GM18907 (cell line): Measurements from ENCODE around the gene EIF3CL.
"Not testable (repeated sequence)": the region's sequence is repeated elsewhere in the genome, so short reads cannot be mapped to it uniquely, and the experiment has no call there.

Experiments used
- ATAC-seq: cut with Tn5 transposase; IDR thresholded peaks from one replicate; pipeline ENCODE4 v1.9.1; 2021; ENCODE audit warnings: mild to moderate bottlenecking, moderate library complexity; ENCODE audit not compliant: unreplicated experiment

EIF3CL gene, protein sequence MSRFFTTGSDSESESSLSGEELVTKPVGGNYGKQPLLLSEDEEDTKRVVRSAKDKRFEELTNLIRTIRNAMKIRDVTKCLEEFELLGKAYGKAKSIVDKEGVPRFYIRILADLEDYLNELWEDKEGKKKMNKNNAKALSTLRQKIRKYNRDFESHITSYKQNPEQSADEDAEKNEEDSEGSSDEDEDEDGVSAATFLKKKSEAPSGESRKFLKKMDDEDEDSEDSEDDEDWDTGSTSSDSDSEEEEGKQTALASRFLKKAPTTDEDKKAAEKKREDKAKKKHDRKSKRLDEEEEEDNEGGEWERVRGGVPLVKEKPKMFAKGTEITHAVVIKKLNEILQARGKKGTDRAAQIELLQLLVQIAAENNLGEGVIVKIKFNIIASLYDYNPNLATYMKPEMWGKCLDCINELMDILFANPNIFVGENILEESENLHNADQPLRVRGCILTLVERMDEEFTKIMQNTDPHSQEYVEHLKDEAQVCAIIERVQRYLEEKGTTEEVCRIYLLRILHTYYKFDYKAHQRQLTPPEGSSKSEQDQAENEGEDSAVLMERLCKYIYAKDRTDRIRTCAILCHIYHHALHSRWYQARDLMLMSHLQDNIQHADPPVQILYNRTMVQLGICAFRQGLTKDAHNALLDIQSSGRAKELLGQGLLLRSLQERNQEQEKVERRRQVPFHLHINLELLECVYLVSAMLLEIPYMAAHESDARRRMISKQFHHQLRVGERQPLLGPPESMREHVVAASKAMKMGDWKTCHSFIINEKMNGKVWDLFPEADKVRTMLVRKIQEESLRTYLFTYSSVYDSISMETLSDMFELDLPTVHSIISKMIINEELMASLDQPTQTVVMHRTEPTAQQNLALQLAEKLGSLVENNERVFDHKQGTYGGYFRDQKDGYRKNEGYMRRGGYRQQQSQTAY

DNA sequence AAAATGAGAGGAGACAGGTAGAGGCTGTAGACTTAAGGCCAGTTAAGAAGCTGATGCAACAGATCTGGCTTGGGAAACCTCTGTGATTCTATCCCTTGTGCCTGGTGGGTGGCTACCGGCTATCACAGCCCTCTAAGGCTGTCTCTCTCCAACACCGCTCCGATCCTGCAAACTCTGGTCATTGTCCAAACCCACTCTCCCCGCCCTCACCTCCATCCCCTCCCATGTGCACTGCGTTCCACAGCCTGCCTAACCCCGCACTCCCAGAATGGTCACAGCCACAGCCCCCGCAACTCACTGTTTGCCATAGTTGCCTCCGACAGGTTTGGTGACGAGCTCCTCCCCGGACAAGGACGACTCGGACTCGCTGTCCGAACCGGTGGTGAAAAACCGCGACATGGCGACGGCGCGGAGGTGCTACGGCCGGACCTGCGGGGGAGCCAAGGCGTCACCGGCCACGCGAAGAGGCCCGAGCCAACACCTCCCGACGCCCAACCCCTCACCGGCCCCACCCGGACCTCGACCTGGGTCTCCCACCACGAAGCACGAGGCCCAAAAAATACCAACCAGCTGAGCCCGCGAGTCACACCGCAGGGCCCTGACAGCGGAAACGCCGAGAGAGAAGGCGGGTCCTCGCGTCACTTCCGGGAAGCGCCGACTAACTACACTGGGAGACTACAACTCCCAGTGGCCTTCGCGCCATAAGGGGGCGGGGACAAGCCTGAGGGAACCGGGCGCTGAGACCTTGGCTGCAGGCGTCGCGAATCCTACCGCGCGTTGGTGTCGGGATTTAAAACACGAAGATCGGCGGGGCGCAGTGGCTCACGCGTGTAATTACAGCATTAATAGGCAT, at the start of gene EIF3CL:
Gene EIF3CL (minus strand): TSS at position 622 of the 853 bp plus-strand sequence. CDS start 223 bp downstream, at position 399.
- ATAC-seq = peak; percentile 95

DNA sequence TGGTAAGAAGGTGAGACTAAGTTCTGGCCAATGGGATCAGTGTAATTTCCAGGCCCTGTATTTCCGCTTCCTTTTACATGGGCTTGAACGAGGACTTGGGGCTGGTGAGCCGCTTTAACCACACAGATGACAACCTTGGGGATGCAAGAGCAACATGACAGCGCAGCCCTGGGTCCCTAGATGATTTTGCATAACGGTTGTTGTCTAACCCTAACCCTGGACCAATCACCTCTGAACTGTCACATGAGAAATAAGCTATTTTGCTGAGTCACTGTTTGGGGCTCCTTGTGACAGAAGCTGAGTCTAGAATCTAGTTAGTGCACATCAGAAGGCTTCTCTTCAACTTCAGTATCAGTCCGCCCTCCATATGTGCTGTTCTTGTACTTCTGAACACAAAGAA, 43.4 kb upstream of the EIF3CL start:
- not testable (repeated sequence) for ATAC-seq

DNA sequence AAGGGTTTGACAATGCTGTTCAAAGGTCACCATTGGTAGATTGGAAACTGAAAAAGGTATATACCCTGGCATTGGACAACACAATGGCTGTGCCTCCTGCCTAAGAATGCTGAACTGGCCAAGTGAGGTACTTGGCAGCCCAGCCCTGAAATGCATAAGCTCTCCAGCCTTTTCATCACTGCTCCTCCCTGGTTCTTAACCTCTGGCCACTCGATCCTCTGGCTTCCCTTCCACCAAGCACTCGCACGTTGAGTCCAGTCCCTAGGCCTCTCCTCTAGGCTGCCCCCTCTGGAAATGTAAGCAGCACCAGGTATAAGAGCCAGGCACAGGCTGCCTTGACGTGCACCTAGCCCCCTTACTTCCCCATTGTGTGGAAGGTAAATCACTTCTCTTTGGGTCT, 42.7 kb upstream of the EIF3CL start:
- not testable (repeated sequence) for ATAC-seq

DNA sequence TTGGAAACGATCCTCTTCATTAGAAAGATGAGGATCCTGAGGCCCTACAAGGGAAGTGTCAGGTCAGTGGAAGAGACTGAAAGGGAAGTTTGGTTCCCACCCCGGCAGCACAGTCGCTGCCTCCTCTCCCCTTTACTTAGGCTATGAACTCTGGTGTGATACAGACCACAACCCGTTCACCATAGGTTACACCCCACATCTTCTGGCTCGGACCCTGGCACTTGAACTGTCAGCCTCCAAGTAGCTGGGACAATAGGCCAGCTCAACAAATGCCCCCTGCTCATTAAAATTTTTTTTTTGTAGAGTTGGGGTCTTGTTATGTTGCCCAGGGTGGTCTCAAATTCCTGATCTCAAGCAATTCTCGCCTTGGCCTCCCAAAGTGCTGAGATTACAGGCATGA, 40.3 kb upstream of the EIF3CL start:
- not testable (repeated sequence) for ATAC-seq

DNA sequence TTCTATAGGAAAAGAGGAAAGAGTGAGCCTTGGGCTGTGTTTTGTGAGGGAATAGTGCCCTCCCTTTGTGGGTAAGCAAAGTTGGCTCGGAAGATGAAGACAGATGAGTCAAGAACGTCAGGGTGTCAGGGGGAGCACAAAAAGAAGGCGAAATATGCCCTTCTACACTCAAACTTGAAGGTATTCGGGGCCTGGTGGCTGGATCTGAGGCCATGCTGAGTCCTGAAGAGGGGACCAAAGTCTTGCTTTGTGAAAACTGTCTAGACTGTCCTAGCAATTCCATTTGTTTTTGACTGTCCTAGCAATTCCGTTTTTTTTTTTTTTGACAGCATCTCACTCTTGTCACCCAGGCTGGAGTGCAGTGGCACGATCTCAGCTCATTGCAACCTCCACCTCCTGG, 35.3 kb upstream of the EIF3CL start:
- not testable (repeated sequence) for ATAC-seq

DNA sequence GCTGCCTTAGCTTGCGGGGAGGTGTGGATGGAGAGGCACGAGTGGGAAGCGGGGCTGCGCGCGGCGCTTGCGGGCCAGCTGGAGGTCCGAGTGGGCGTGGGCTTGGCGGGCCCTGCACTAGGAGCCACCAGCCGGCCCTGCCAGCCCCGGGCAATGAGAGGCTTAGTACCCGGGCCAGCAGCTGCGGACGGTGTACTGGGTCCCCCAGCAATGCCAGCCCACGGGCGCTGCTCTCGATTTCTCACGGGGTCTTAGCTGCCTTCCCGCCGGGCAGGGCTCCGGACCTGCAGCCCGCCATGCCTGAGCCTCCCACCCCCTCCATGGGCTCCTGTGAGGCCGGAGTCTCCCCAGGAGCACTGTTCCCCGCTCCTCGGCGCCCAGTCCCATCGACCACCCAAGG, 31.7 kb upstream of the EIF3CL start:
- not testable (repeated sequence) for ATAC-seq

DNA sequence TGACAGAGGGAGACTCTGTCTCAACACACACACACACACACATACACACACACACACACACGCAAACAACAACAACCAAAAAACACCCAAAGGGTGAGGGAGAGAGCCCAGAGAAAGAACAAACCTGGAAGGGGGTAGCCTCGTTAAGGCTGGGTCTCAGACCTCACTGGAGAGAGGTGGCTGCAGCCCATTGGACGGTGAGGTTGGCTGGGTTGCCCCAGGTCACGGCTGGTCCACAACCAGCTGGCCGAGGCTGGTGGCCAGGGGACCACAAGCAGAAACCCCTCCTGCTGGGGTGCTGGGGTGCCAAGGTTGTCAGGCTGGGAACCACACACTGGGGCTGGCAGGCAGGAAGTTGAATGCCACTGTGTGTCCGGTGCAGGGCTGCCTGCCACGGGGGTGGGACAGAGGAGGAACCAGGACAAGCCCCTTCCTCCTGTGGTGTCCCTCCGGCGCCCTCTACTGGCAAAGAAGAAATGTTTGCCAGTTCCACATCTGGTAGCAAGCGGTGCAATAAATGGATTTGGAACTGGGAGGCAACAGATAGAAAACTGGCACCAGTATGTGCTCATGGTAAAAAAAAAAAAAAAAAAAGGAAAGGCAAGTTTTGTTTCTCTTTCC, 22.5 kb upstream of the EIF3CL start:
- ATAC-seq = peak; percentile 81

DNA sequence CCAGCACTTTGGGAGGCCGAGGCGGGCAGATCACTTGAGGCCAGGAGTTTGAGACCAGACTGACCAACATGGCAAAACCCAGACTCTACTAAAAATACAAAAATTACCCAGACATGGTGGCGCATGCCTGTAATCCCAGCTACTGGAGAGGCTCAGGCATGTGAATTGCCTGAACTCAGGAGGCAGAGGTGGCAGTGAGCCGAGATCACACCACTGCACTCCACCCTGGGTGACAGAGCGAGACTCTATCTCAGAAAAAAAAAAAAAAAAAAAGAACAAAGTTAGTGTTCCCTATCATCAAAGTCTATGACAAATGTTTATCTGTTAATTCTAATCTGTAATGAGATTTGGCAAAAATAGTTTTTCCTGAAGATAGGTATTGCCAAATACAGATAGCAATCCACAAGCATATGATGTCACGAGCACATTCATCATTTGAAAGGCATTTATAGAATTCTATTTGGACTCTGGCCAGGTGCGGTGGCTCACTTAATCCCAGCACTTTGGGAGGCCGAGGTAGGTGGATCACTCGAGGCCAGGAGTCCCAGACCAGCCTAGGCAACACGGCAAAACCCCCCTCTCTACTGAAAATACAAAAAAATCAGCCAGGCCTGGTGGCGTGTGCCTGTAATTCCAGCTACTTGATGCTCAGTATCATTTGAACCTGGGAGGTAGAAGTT, 17.6 kb upstream of the EIF3CL start:
- ATAC-seq = not testable (repeated sequence)

DNA sequence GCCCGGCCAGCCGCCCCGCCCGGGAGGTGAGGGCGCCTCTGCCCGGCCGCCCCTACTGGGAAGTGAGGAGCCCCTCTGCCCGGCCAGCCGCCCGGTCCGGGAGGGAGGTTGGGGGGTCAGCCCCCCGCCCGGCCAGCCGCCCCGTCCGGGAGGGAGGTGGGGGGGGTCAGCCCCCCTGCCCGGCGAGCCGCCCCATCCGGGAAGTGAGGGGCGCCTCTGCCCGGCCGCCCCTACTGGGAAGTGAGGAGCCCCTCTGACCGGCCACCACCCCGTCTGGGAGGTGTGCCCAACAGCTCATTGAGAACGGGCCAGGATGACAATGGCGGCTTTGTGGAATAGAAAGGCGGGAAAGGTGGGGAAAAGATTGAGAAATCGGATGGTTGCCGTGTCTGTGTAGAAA, 13.4 kb upstream of the EIF3CL start:
- not testable (repeated sequence) for ATAC-seq

DNA sequence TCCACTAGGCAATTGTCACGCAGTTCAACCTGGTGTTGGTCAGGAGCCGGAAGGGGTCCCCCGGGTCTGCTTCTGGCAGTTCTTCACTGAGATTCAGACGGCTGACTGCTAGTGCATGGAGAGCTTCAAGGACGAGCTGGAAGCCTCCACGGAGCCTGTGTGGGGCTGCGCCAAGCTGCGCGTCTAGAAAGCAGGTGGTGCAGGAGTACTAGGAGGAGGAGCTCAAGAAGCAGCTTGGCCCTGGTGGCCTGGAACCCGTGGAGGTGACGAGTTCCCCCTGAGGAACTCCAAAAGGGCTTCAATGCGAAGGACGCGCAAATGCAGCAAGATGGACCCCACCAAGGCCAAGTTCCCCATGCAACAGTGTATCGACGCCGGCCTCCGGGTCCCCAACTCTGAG, 10.9 kb upstream of the EIF3CL start:
- ATAC-seq = not testable (repeated sequence)

DNA sequence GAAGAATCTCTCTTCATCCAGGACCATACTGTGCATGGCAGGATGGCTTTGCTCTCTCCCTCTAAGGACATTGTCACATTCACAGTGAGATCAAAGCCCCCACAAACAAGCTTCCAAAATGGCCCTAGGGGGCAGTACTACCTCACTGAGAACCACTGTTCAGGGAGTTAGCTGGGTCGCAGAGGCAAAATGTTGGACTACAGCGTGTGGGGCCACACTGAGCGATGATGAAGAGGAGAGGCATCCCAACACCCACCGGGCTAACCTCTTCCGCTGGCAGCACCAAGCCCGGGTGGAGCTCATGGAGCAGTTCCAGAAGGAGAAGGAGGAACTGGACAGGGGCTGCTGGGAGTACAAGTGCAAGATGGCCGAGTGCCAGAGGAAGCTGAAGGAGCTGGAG, 9.9 kb upstream of the EIF3CL start:
- ATAC-seq = not testable (repeated sequence)

DNA sequence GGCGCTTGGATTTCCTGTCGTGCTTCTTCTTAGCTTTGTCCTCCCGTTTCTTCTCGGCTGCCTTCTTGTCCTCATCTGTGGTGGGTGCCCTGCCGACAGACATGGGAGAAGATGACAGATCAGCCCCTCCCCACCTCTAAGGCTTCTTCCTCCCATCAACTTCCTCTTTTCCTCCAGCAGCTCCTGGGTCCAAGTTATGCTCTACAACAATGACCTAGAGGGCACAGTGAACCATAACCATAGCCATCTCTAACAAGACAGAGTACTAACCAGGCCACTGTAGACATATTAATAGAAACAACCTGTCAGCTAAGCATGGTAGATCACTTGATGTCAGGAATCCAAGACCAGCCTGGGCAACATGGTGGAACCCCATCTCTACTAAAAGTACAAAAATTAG, 11.6 kb downstream of the EIF3CL start:
- ATAC-seq = not testable (repeated sequence)

DNA sequence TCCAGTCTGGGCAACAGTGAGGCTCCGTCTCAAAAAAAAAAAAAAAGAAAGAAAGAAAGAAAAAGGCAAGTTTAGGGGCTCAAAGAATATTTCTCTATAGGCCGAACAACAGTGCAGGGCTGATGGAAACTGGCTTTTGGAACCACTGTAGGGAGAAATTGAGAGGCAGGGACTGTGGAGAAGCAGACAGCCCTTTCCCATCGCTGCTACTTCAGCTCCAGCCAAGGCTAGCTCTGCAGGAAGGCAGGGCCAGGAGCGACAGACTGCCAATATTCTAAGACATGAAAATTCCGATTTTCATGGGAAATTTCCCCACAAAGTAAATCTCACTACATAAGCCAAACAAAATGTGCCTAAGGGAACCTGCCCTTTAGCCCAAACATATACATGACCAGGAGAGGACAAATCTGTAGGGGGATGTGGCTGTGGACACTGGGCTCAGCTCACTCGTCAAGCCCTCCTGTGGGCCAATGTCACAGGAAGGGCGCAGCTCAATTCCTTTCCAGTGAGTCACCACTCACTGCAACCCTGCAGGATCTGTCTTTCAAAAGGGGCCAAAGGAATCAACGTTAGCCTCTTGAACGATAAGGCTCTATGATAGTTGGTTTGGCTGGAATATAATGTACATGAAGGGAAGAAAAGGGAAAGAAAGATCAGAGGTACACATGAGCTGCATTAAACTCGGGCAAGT, 21.3 kb downstream of the EIF3CL start:
- not testable (repeated sequence) for ATAC-seq

DNA sequence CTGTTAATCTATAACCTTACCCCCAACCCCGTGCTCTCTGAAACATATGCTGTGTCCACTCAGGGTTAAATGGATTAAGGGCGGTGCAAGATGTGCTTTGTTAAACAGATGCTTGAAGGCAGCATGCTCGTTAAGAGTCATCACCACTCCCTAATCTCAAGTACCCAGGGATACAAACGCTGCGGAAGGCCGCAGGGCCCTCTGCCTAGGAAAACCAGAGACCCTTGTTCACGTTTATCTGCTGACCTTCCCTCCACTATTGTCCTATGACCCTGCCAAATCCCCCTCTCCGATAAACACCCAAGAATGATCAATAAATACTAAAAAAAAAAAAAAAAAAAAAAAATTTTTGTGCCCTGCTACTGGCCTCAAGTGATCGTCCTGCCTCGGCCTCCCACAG, 25.8 kb downstream of the EIF3CL start:
- ATAC-seq = not testable (repeated sequence)

DNA sequence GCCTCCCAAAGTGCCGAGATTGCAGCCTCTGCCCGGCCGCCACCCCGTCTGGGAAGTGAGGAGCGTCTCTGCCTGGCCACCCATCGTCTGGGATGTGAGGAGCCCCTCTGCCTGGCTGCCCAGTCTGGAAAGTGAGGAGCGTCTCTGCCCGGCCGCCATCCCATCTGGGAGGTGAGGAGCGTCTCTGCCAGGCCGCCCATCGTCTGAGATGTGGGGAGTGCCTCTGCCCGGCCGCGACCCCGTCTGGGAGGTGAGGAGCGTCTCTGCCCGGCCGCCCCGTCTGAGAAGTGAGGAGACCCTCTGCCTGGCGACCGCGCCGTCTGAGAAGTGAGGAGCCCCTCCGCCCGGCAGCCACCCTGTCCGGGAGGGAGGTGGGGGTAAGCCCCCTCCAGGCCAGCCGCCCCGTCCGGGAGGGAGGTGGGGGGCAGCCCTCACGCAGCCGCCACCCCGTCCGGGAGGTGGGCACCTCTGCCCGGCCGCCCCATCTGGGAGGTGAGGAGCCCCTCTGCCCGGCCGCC, 26.5 kb downstream of the EIF3CL start:
- not testable (repeated sequence) for ATAC-seq

DNA sequence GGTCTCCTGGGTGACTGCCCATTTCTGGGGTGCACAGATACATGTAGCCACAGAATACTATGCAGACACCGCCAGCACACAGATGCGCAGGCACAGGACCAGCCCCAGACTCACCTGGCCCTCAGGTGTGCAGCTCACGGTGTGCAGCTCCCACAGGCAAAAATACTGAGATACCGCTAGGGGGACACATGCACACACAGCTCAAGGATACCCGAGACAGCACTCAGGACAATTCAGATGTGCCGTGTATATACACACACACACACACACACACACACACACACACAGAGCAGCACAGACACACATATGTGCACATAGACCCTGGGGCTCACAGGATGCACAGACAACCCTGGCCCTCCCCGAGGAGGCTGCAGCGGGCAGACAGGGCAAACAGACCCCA, 28.5 kb downstream of the EIF3CL start:
- ATAC-seq = not testable (repeated sequence)

DNA sequence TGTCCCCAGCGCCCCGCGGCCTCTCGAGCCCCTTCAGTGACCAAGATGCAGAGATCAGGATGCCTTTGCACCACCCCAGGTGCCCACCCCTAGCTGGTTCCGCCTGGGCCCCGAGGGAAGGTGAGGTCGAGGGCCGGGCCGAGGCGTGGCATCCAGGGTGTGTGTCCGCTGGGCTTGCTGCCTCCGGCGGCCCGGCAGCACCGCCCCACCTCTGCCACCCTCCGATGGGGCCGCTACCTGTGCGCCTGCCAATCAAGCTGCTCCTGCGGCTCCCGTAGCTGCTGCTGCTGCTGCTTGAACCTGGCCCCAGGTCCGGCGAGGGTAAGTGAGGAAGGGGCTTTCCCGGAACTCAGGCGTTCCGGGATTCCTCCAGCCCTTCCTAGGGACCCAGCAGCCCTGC, 29.4 kb downstream of the EIF3CL start:
- ATAC-seq = not testable (repeated sequence)

DNA sequence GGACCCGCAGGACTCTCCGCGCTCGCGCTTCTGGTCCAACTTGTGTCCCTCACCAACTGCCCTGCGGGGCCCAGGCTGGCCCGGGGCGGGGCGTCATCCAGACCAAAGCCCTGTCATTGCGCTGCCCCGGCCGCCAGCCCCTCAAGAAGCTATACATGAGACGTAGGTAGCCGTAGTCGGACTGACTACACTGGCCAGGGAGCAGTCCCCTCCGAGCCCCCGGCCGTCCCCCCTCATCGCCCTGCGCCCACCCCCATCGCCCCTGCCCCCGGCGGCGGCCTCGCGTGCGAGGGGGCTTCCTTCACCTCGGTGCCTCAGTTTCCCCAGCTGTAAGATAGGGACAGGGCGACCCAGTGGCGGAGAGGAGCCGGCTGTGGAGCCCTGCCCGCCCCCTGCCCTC, 35.7 kb downstream of the EIF3CL start:
- ATAC-seq = not testable (repeated sequence)
